Activated naive CD4-positive, alpha-beta T cell treated with anti-CD3 and anti-CD28 coated beads for 36 hours (primary cell): ENCODE data around the gene PARP12. TPM values are rescaled to one million over a fixed set of nuclear protein-coding genes. Genes with fewer than 3 reads are reported as not detected.

Source experiments
- CTCF ChIA-PET: fragments of 350-600 bp; sonication (Branson Sonifier 250); formaldehyde crosslinking; loops from one replicate; lab custom pipeline; 2021; ENCODE audit warnings: antibody characterized with exemption; lab: Charles Lee
- DNase-seq: peaks from one replicate; pipeline ENCODE4 v3.0.0-alpha.2; 2020
- H3K27ac Mint-ChIP-seq: one replicate; pipeline ENCODE4 v1.8.0; 2021; ENCODE audit warnings: mild to moderate bottlenecking, mixed read lengths
- H3K27me3 Mint-ChIP-seq: one replicate; pipeline ENCODE4 v1.8.0; 2021; ENCODE audit warnings: low read depth, mixed read lengths
- H3K36me3 Mint-ChIP-seq: one replicate; pipeline ENCODE4 v1.8.0; 2021; ENCODE audit warnings: low read depth, mixed read lengths
- H3K4me1 Mint-ChIP-seq: one replicate; pipeline ENCODE4 v1.8.0; 2021; ENCODE audit warnings: low read depth, mixed read lengths
- H3K4me3 Mint-ChIP-seq: one replicate; pipeline ENCODE4 v1.8.0; 2021; ENCODE audit warnings: mild to moderate bottlenecking, moderate library complexity, mixed read lengths
- H3K9me3 Mint-ChIP-seq: one replicate; pipeline ENCODE4 v1.8.0; 2021; ENCODE audit warnings: mixed read lengths
- intact Hi-C: fragments of 100-400 bp; cut with micrococcal nuclease; formaldehyde crosslinking; loops from one replicate; pipeline ENCODE4 v1.15.1; 2023
- total RNA-seq, 2 experiments: library from RNA; stranded (reverse); gene quantifications; one replicate each; pipeline ENCODE4 v1.2.3, GENCODE V29; 2021

PARP12 gene
- total RNA-seq, 2 experiments from 2014 or later: 25.2 to 25.3 TPM

GRCh38 chr7:139981511-139981895 is 81.2 kb downstream of the PARP12 start:
- intact Hi-C loops: no loop called here
- CTCF ChIA-PET: interaction anchor here (0.6 kb wide), 1 partner anchor 96 kb away, joined by 4 read pairs; no protein-coding TSS in a partner anchor
- peaks cover 11% of the 10 kb centered on the region for H3K4me1 Mint-ChIP-seq
- no peak for DNase-seq
- H3K4me3 Mint-ChIP-seq: no peak overlapping the region
- H3K36me3 Mint-ChIP-seq: no peaks in the 10 kb centered on the region
- H3K27ac Mint-ChIP-seq: no peak overlapping the region
- no peaks in the 10 kb centered on the region for H3K27me3 Mint-ChIP-seq
- no peaks in the 10 kb centered on the region for H3K9me3 Mint-ChIP-seq

- no peak overlapping the region for H3K27ac Mint-ChIP-seq
These were observed 85.7 kb downstream of the PARP12 start for GRCh38 chr7:139976838-139977656.

GRCh38 chr7:139976055-139976837 is 86.5 kb downstream of the PARP12 start:
- Mint-ChIP-seq H3K4me3 (no peak overlapping the region), H3K9me3 (no peaks in the 10 kb centered on the region), H3K27me3 (no peaks in the 10 kb centered on the region), H3K27ac (no peak overlapping the region), H3K4me1 (peaks cover 11% of the 10 kb centered on the region), H3K36me3 (no peaks in the 10 kb centered on the region)
- intact Hi-C loops: no loop called here
- CTCF ChIA-PET: interaction anchor here (2.3 kb wide), 1 partner anchor 331 kb away, joined by 9 read pairs; no protein-coding TSS in a partner anchor
- DNase-seq: no peak

More at GRCh38 chr7:139976838-139977656, 85.7 kb downstream of the PARP12 start:
- peak; percentile 22 for DNase-seq
- H3K4me3 Mint-ChIP-seq: no peak overlapping the region
- H3K4me1 Mint-ChIP-seq: peaks cover 11% of the 10 kb centered on the region
- no peaks in the 10 kb centered on the region for H3K36me3 Mint-ChIP-seq
- no peaks in the 10 kb centered on the region for H3K9me3 Mint-ChIP-seq
- intact Hi-C loops: no loop called here
- CTCF ChIA-PET: interaction anchor here (0.6 to 2.3 kb wide), 2 partner anchors 84 to 331 kb away, joined by 3 to 9 read pairs; no protein-coding TSS in a partner anchor
- no peaks in the 10 kb centered on the region for H3K27me3 Mint-ChIP-seq

GRCh38 chr7:139974179-139974811 is 88.5 kb downstream of the PARP12 start:
- DNase-seq: no peak
- no peaks in the 10 kb centered on the region for H3K4me1 Mint-ChIP-seq
- no peak overlapping the region for H3K4me3 Mint-ChIP-seq
- H3K36me3 Mint-ChIP-seq: no peaks in the 10 kb centered on the region
- intact Hi-C loops: no loop called here
- H3K27ac Mint-ChIP-seq: no peak overlapping the region
- no peaks in the 10 kb centered on the region for H3K27me3 Mint-ChIP-seq
- no peaks in the 10 kb centered on the region for H3K9me3 Mint-ChIP-seq
- CTCF ChIA-PET: interaction anchor here (0.6 kb wide), 2 partner anchors 29 to 540 kb away, joined by 3 read pairs; no protein-coding TSS in a partner anchor

Other genes starting within 250 kb of the PARP12 start
- 1 to 10 TPM in 1 of 2 experiments, under 1 TPM in 1; 0.83 to 1.1 TPM for gene TBXAS1, start 233.7 kb downstream of the PARP12 start, total RNA-seq
- 10 to 100 TPM; 27.4 to 29.3 TPM for gene KDM7A, start 114.0 kb upstream of the PARP12 start, total RNA-seq